Astrocyte (in vitro differentiated cells and primary cell): ENCODE results near the gene GSTK1. TPM values are rescaled to one million over a fixed set of nuclear protein-coding genes. Genes with fewer than 3 reads are reported as not detected.

ENCODE experiments used
- DNase-seq: peaks from one replicate; pipeline ENCODE4 v3.0.0-alpha.2; 2010; ENCODE audit warnings: low read depth
- FAIRE-seq: peaks from 2 replicates; lab custom pipeline; 2011; peaks lifted over from hg19 to GRCh38; lab: Jason Lieb, UNC
- H2AFZ ChIP-seq: 2 replicates; pipeline ENCODE4 v1.6.0; 2012; ENCODE audit warnings: low read depth, low read length, inconsistent platforms
- H3K27ac ChIP-seq: 2 replicates; pipeline ENCODE4 v1.5.1; 2011; ENCODE audit warnings: low read depth, low read length, inconsistent platforms
- H3K27me3 ChIP-seq: 2 replicates; pipeline ENCODE4 v1.6.0; 2011; ENCODE audit warnings: low read length, inconsistent platforms; ENCODE audit not compliant: insufficient read depth
- H3K36me3 ChIP-seq: 2 replicates; pipeline ENCODE4 v1.5.1; 2011; ENCODE audit warnings: low read length, inconsistent platforms; ENCODE audit not compliant: insufficient read depth
- H3K4me1 ChIP-seq: 2 replicates; pipeline ENCODE4 v1.5.1; 2011; ENCODE audit warnings: low read length, inconsistent platforms; ENCODE audit not compliant: insufficient read depth
- H3K4me2 ChIP-seq: 2 replicates; pipeline ENCODE4 v1.6.0; 2012; ENCODE audit warnings: low read length, inconsistent platforms
- H3K4me3 ChIP-seq: 2 replicates; pipeline ENCODE4 v1.5.1; 2011; ENCODE audit warnings: low read depth, mild to moderate bottlenecking, low read length, inconsistent platforms; ENCODE audit not compliant: insufficient read depth
- H3K79me2 ChIP-seq: 2 replicates; pipeline ENCODE4 v1.6.0; 2012; ENCODE audit warnings: mild to moderate bottlenecking, low read length, inconsistent platforms; ENCODE audit not compliant: insufficient read depth
- H3K9ac ChIP-seq: 2 replicates; pipeline ENCODE4 v1.6.0; 2012; ENCODE audit warnings: mild to moderate bottlenecking, low read length, inconsistent platforms
- H3K9me3 ChIP-seq: 2 replicates; pipeline ENCODE4 v1.5.1; 2012; ENCODE audit warnings: low read depth, mild to moderate bottlenecking, low read length, inconsistent platforms; ENCODE audit not compliant: insufficient read depth
- H4K20me1 ChIP-seq: 2 replicates; pipeline ENCODE4 v1.6.0; 2012; ENCODE audit warnings: low read length, inconsistent platforms; ENCODE audit not compliant: insufficient read depth
- H3K27ac Mint-ChIP-seq: one replicate; pipeline ENCODE4 v1.8.0; 2021; ENCODE audit warnings: mild to moderate bottlenecking, mixed read lengths; ENCODE audit not compliant: unreplicated experiment
- H3K27me3 Mint-ChIP-seq: one replicate; pipeline ENCODE4 v1.8.0; 2021; ENCODE audit warnings: low read depth, mixed read lengths; ENCODE audit not compliant: unreplicated experiment
- H3K36me3 Mint-ChIP-seq: one replicate; pipeline ENCODE4 v1.8.0; 2021; ENCODE audit warnings: low read depth, mixed read lengths; ENCODE audit not compliant: unreplicated experiment
- H3K4me1 Mint-ChIP-seq: one replicate; pipeline ENCODE4 v1.8.0; 2021; ENCODE audit warnings: low read depth, mixed read lengths; ENCODE audit not compliant: unreplicated experiment
- H3K4me3 Mint-ChIP-seq: one replicate; pipeline ENCODE4 v1.8.0; 2021; ENCODE audit warnings: mild to moderate bottlenecking, moderate library complexity, mixed read lengths; ENCODE audit not compliant: unreplicated experiment
- H3K9me3 Mint-ChIP-seq: one replicate; pipeline ENCODE4 v1.8.0; 2021; ENCODE audit warnings: mild to moderate bottlenecking, mixed read lengths; ENCODE audit not compliant: unreplicated experiment
- EZH2 ChIP-seq: IDR thresholded peaks from 2 replicates; pipeline ENCODE4 v1.6.1; 2012; ENCODE audit warnings: mild to moderate bottlenecking, low read length, inconsistent platforms; ENCODE audit not compliant: insufficient read depth
- total RNA-seq: library from RNA; stranded (reverse); gene quantifications from 2 replicates; pipeline ENCODE4 v1.2.1, GENCODE V29; 2021
- TF ChIP-seq, protein P1 (sequence below): IDR thresholded peaks from 2 replicates; pipeline ENCODE4 v1.5.1; 2011; ENCODE audit warnings: low read depth, mild to moderate bottlenecking, inconsistent platforms, low read length, moderate library complexity; ENCODE audit not compliant: insufficient read depth

GSTK1 gene
- total RNA-seq, 1 donor from 2014 or later: 97.5 TPM

DNA sequence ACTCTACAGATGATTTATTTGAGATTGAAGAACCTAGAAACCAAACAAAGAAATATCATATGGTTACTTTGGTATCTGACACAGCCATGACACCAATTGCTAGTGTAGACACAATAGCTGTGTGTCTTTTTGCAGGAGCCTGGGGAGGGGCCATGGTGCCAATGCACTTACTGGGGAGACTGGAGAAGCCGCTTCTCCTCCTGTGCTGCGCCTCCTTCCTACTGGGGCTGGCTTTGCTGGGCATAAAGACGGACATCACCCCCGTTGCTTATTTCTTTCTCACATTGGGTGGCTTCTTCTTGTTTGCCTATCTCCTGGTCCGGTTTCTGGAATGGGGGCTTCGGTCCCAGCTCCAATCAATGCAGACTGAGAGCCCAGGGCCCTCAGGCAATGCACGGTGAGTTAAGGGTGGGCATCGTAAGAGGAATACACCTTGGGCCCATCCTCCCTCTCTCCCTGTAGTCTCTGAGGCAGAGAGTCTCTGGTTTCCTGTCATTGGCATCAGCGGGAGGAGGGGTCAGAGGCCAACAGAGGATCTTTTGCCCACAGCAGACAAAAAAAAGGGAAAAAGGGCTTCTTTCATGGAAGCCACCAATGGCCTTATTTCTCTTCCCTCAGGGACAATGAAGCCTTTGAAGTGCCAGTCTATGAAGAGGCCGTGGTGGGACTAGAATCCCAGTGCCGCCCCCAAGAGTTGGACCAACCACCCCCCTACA lies 22.7 kb downstream of the GSTK1 start:
- no peaks in the 10 kb centered on the region for H3K36me3 ChIP-seq
- H3K4me2 ChIP-seq: no peak overlapping the region
- no peak overlapping the region for H3K4me3 ChIP-seq
- H3K9me3 ChIP-seq: no peaks in the 10 kb centered on the region
- FAIRE-seq (no peak), DNase-seq (no peak)
- Mint-ChIP-seq H3K27me3 (no peaks in the 10 kb centered on the region), H3K27ac (no peak overlapping the region), H3K4me1 (peaks cover 13% of the 10 kb centered on the region), H3K4me3 (no peak overlapping the region), H3K9me3 (peaks cover 4% of the 10 kb centered on the region), H3K36me3 (no peaks in the 10 kb centered on the region)
- peaks cover 8% of the 10 kb centered on the region for H3K4me1 ChIP-seq
- no peak for TF ChIP-seq EZH2
- TF ChIP-seq, protein P1, sequence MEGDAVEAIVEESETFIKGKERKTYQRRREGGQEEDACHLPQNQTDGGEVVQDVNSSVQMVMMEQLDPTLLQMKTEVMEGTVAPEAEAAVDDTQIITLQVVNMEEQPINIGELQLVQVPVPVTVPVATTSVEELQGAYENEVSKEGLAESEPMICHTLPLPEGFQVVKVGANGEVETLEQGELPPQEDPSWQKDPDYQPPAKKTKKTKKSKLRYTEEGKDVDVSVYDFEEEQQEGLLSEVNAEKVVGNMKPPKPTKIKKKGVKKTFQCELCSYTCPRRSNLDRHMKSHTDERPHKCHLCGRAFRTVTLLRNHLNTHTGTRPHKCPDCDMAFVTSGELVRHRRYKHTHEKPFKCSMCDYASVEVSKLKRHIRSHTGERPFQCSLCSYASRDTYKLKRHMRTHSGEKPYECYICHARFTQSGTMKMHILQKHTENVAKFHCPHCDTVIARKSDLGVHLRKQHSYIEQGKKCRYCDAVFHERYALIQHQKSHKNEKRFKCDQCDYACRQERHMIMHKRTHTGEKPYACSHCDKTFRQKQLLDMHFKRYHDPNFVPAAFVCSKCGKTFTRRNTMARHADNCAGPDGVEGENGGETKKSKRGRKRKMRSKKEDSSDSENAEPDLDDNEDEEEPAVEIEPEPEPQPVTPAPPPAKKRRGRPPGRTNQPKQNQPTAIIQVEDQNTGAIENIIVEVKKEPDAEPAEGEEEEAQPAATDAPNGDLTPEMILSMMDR: no peak
- H3K9ac ChIP-seq: no peak overlapping the region
- no peak overlapping the region for H2AFZ ChIP-seq
- peaks cover 18% of the 10 kb centered on the region for H4K20me1 ChIP-seq
- no peaks in the 10 kb centered on the region for H3K27me3 ChIP-seq
- no peak overlapping the region for H3K27ac ChIP-seq
- H3K79me2 ChIP-seq: peaks cover 28% of the 10 kb centered on the region

- Mint-ChIP-seq H3K36me3 (peaks cover 2% of the 10 kb centered on the region), H3K9me3 (peaks cover 4% of the 10 kb centered on the region), H3K4me1 (peaks cover 12% of the 10 kb centered on the region), H3K4me3 (peak overlapping the region; percentile 61), H3K27me3 (no peaks in the 10 kb centered on the region), H3K27ac (no peak overlapping the region)
- H3K9me3 ChIP-seq: no peaks in the 10 kb centered on the region
- no peak overlapping the region for H3K4me3 ChIP-seq
- no peak overlapping the region for H3K9ac ChIP-seq
- no peak overlapping the region for H2AFZ ChIP-seq
- no peak overlapping the region for H3K27ac ChIP-seq
- H3K4me2 ChIP-seq: no peak overlapping the region
- peaks cover 8% of the 10 kb centered on the region for H3K4me1 ChIP-seq
- H3K36me3 ChIP-seq: no peaks in the 10 kb centered on the region
- TF ChIP-seq, protein P1: no peak
- TF ChIP-seq EZH2: no peak
- H4K20me1 ChIP-seq: peaks cover 21% of the 10 kb centered on the region
- peaks cover 33% of the 10 kb centered on the region for H3K79me2 ChIP-seq
- H3K27me3 ChIP-seq: no peaks in the 10 kb centered on the region
- DNase-seq (no peak), FAIRE-seq (no peak)
Measured at GRCh38 chr7:143286522-143286890, 23.3 kb downstream of the GSTK1 start.

DNA sequence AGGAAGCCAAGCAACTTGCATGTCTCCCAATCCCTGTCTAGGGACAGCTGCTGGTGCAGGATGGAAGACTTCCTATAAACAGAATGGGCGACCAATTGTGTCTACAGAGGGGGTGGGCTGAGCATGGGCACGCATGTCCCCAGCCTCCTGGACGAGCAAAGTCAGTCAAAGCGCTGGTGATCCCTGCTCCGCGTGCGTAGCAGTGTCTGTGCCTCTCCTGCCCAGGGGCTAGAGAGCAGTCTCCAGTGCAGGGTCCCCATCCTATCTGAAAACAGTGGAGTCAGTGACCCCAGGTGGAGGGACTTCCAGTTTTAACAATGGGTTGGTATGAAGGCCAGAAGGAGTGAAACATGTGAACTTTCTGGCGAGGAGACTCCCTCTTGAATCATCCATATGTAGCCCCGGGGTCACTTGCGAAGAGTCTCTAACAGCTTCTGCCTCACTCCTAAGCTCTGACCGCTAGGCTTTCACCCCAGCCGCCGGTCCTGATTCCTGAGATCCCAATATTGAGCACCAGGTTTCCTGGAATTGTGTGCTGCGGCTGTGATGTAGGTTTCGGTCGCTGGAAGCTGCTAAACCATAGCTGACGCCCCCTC lies 24.2 kb downstream of the GSTK1 start:
- peaks cover 38% of the 10 kb centered on the region for H3K79me2 ChIP-seq
- Mint-ChIP-seq H3K27ac (no peak overlapping the region), H3K36me3 (peaks cover 9% of the 10 kb centered on the region), H3K27me3 (no peaks in the 10 kb centered on the region), H3K4me3 (peak overlapping the region; percentile 70), H3K9me3 (peaks cover 4% of the 10 kb centered on the region), H3K4me1 (peaks cover 6% of the 10 kb centered on the region)
- DNase-seq: no peak
- TF ChIP-seq EZH2: no peak
- TF ChIP-seq, protein P1: no peak
- H3K4me3 ChIP-seq: peak overlapping the region; percentile 36
- H3K9me3 ChIP-seq: no peaks in the 10 kb centered on the region
- no peak overlapping the region for H3K9ac ChIP-seq
- H3K27me3 ChIP-seq: no peaks in the 10 kb centered on the region
- peak overlapping the region; percentile 94 for H3K4me2 ChIP-seq
- H4K20me1 ChIP-seq: peaks cover 25% of the 10 kb centered on the region
- FAIRE-seq: no peak
- H3K27ac ChIP-seq: no peak overlapping the region
- peaks cover 8% of the 10 kb centered on the region for H3K4me1 ChIP-seq
- peaks cover 4% of the 10 kb centered on the region for H3K36me3 ChIP-seq
- H2AFZ ChIP-seq: peak overlapping the region; percentile 92
